Hindlimb muscle (tissue), 1 donor: ENCODE results near the gene NXF3. TPM values are rescaled to one million over a fixed set of nuclear protein-coding genes. Genes with fewer than 3 reads are reported as not detected.
"Not testable (repeated sequence)": the region's sequence is repeated elsewhere in the genome, so short reads cannot be mapped to it uniquely, and the experiment has no call there.

Experiments used
- DNase-seq: peaks from one replicate; pipeline ENCODE4 v3.0.0-alpha.2; 2013
- polyA plus RNA-seq: library from polyadenylated mRNA; unstranded; fragments of 120-200 nt; gene quantifications from one replicate; pipeline ENCODE4 v1.2.1, GENCODE V29; 2013; ENCODE audit not compliant: insufficient read length

Gene NXF3
- not detected for polyA plus RNA-seq

GRCh38 chrX:103092942-103093341 is at the start of gene NXF3:
TSS of gene NXF3 (minus strand) at chrX:103093143. CDS start at chrX:103093023, 120 bp downstream.
- no peak for DNase-seq

GRCh38 chrX:103136528-103136927 is 43.6 kb upstream of the NXF3 start:
- not testable (repeated sequence) for DNase-seq

DNA sequence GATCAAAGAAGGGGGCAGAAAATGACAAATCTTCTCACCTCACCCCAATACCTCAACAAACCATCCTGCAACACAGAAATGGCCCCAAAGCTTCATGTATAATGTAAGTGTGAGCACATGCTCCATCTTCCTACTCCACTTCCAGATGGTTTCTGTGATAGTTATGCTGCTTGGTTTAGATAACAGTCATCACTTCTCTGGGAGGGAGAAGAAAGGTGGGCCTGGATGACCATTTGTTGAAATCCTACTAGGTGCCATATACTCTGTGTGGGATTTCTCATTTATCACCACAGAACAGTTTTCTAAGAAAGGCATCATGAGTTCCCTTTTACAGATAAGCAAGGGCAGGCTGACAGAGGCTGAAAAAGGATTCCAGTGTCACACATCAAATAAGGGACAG is 31.3 kb upstream of the NXF3 start:
- DNase-seq, result no peak

- DNase-seq, result no peak
Observed at GRCh38 chrX:103120748-103121147, 27.8 kb upstream of the NXF3 start.

DNA sequence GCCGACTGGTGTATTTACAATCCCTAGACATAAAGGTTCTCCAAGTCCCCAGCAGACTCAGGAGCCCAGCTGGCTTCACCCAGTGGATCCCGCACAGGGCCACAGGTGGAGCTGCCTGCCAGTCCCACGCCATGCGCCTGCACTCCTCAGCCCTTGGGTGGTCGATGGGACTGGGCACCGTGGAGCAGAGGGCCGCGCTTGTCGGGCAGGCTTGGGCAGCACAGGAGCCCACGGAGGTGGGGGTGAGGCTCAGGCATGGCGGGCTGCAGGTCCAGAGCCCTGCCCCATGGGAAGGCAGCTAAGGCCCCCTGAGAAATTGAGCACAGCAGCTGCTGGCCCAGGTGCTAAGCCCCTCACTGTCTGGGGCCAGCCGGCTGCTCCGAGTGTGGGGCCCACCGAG is 24.0 kb upstream of the NXF3 start:
- not testable (repeated sequence) for DNase-seq

GRCh38 chrX:103109497-103109896 is 16.6 kb upstream of the NXF3 start:
- DNase-seq, result not testable (repeated sequence)

DNA sequence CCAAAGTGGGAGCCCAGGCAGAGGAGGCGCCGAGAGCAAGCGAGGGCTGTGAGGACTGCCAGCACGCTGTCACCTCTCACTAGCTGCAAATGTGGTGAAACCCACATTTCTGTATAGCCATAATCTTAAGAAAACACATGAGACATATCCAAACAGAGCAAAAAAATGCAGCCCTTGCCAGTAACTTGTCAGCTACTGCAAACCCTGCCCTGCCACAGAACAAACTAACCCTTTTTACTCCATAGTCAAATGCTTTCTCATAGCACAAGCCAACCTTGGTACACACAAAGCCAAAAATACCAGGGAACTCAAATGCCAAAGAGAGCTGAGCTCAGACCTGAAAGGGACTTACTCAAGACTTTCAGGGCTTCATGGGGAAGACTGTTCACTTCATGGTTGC is 14.9 kb upstream of the NXF3 start:
- DNase-seq, result no peak

- DNase-seq, result not testable (repeated sequence)
Observed at GRCh38 chrX:103107227-103107737, 14.3 kb upstream of the NXF3 start.

GRCh38 chrX:103104370-103104769 is 11.4 kb upstream of the NXF3 start:
- DNase-seq, result not testable (repeated sequence)

- not testable (repeated sequence) for DNase-seq
Observed at GRCh38 chrX:103103866-103104265, 10.9 kb upstream of the NXF3 start.

GRCh38 chrX:103101299-103102042 is 8.5 kb upstream of the NXF3 start:
- DNase-seq, result no peak

GRCh38 chrX:103100484-103100883 is 7.5 kb upstream of the NXF3 start:
- no peak for DNase-seq

DNA sequence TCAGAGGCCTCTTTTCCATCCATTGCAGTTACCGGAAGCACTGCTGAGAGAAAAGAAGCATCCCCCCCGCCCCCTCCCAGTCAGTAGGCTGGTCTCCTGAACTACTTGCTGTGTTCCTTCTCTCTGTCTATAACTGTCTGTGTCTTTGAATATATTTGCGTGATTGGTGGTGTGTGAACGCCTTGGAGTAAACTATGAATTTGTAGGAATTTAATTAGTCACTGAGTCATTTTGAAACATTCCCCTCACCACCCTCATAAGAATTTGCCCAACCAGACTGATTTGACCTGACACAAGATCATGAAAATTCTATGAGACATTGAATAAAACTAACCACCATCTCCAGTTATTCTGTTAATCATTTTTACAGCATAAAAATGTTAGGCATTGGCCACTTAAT is 6.7 kb upstream of the NXF3 start:
- DNase-seq, result no peak

- no peak for DNase-seq
Observed at GRCh38 chrX:103098488-103098887, 5.5 kb upstream of the NXF3 start.

DNA sequence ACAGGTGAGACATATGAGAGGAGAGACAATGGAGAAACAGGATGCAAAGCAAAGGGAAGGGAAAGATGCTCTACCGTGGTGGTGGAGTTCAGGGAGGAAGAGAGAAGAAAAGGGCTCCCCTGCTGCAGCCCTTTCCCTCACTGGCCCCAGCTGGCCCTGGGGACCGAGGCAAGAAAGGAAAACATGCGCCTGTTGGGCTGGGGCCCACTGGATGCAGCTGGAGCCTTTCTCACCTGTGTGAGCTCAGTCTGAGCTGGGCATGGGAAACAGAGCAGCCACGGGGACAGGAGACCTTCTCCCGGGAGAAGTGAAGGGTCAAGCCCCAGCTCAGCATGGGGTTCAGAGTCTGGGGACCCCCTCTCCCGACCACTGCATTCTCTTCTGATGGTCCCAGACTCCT is 11.9 kb downstream of the NXF3 start:
- DNase-seq, result no peak

- no peak for DNase-seq
Observed at GRCh38 chrX:103073467-103073866, 19.5 kb downstream of the NXF3 start.

GRCh38 chrX:103066606-103067005 is 26.3 kb downstream of the NXF3 start:
- no peak for DNase-seq

- DNase-seq, result no peak
Observed at GRCh38 chrX:103063918-103064434, 29.0 kb downstream of the NXF3 start, which contains the start of gene BEX1. TSS of gene BEX1 (minus strand) at chrX:103064171. CDS start at chrX:103063274, 897 bp downstream.

- peak; percentile 3 for DNase-seq
Observed at GRCh38 chrX:103063191-103063845, 29.6 kb downstream of the NXF3 start.

DNA sequence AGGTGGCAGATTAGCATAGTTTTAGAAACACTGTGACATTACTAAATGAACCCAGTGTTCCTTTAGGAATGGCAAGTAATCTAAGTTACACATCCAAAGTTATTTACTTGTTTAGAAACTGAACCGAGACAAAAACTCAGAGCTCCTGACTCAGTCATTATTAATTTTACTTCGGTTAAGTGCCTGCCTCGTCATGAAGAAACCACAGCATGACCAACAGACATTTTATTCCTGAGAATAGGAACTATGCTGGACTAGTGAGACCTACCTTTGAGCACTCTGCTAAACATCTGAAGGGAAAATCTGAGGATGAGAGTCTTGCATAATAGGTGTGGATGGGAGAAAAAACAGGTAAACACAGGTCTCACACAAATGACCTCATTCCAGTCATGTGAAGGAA is 31.5 kb downstream of the NXF3 start:
- DNase-seq, result no peak

- DNase-seq, result no peak
Observed at GRCh38 chrX:103056902-103057301, 36.0 kb downstream of the NXF3 start.

- no peak for DNase-seq
Observed at GRCh38 chrX:103052625-103053024, 40.3 kb downstream of the NXF3 start.

DNA sequence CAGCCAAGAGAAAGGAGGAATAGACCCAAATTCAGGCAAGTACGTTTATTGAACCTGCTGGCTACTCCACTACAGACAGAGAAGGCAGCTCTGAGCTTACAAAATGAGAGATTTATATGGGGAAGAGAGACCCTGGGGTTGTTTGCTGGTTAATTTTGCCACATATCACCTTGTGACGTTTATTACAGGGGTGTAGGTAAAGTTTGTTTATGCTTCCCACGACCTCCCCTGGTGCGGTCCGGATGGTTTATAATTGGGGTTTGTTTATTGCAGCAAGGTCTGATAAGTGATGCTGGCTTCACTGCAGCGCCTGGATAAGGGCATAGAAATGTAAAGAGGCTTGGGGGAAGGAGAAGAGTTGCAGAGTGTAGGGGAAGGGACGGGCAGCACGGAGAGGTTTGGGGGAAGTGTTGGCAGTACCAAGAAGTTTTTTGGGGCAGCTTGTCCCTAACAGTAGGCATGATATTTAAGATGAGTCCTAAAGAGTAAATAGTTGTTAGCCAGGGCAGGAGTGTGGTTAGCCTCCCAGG is 41.6 kb downstream of the NXF3 start:
- DNase-seq, result no peak
